GM23248 (cell line): ENCODE data around the gene EID1. TPM values are rescaled to one million over a fixed set of nuclear protein-coding genes. Genes with fewer than 3 reads are reported as not detected.

Experiments used
- DNase-seq: peaks from one replicate; pipeline ENCODE4 v3.0.0-alpha.2; 2015
- H2AFZ ChIP-seq: fragments of 200-600 bp; sonication (generic); 2 replicates; pipeline ENCODE4 v1.6.1; 2016; ENCODE audit warnings: antibody characterized with exemption
- H3F3A ChIP-seq: fragments of 200-600 bp; sonication (generic); 2 replicates; pipeline ENCODE4 v1.6.1; 2016; ENCODE audit warnings: mild to moderate bottlenecking, antibody characterized with exemption, mixed run types; ENCODE audit not compliant: insufficient read depth
- H3K27ac ChIP-seq: fragments of 200-600 bp; sonication (generic); 2 replicates; pipeline ENCODE4 v1.5.1; 2016; ENCODE audit warnings: mild to moderate bottlenecking
- H3K27me3 ChIP-seq: fragments of 200-600 bp; sonication (generic); replicated peaks from 2 replicates; pipeline ENCODE4 v1.6.1; 2016; ENCODE audit warnings: mild to moderate bottlenecking; ENCODE audit not compliant: insufficient read depth
- H3K36me3 ChIP-seq: fragments of 200-600 bp; sonication (generic); 2 replicates; pipeline ENCODE4 v1.6.1; 2016; ENCODE audit warnings: low read depth, mild to moderate bottlenecking
- H3K4me1 ChIP-seq: fragments of 200-600 bp; sonication (generic); 2 replicates; pipeline ENCODE4 v1.6.1; 2016; ENCODE audit warnings: mild to moderate bottlenecking; ENCODE audit not compliant: insufficient read depth
- H3K4me2 ChIP-seq: fragments of 200-600 bp; sonication (generic); one replicate; pipeline ENCODE4 v1.6.1; 2016; ENCODE audit warnings: mild to moderate bottlenecking; ENCODE audit not compliant: unreplicated experiment
- H3K4me3 ChIP-seq: fragments of 200-600 bp; sonication (generic); 2 replicates; pipeline ENCODE4 v1.5.1; 2016; ENCODE audit warnings: mild to moderate bottlenecking
- H3K79me2 ChIP-seq: fragments of 200-600 bp; sonication (generic); 2 replicates; pipeline ENCODE4 v1.6.1; 2016; ENCODE audit warnings: mild to moderate bottlenecking; ENCODE audit not compliant: insufficient read depth
- H3K9ac ChIP-seq: fragments of 200-600 bp; sonication (generic); 2 replicates; pipeline ENCODE4 v1.6.1; 2016; ENCODE audit warnings: mild to moderate bottlenecking
- H3K9me2 ChIP-seq: fragments of 200-600 bp; sonication (generic); 2 replicates; pipeline ENCODE4 v1.6.1; 2016; ENCODE audit warnings: mixed run types, mild to moderate bottlenecking, moderate library complexity; ENCODE audit not compliant: insufficient read depth
- H3K9me3 ChIP-seq: fragments of 200-600 bp; sonication (generic); one replicate; pipeline ENCODE4 v1.6.1; 2017; ENCODE audit warnings: low read depth
- H4K20me1 ChIP-seq: fragments of 200-600 bp; sonication (generic); 2 replicates; pipeline ENCODE4 v1.6.0; 2016; ENCODE audit not compliant: insufficient read depth
- EZH2 ChIP-seq: fragments of 200-600 bp; sonication (generic); IDR thresholded peaks from 2 replicates; pipeline ENCODE4 v1.6.1; 2018; ENCODE audit warnings: antibody characterized with exemption, mild to moderate bottlenecking; ENCODE audit not compliant: insufficient read depth, poor library complexity, severe bottlenecking
- EZH2phosphoT487 ChIP-seq: fragments of 200-600 bp; sonication (generic); IDR thresholded peaks from 2 replicates; pipeline ENCODE4 v1.6.1; 2018; ENCODE audit warnings: antibody characterized with exemption, moderate library complexity, mild to moderate bottlenecking, low read depth; ENCODE audit not compliant: insufficient read depth
- WGBS, 2 experiments: methylation state at CpG; one replicate each; pipeline ENCODE4 v1.1.6; 2015 to 2017; ENCODE audit warnings: low lambda C conversion rate in 2 of 2, low coverage in 1 of 2; ENCODE audit errors: missing lambda C conversion rate in 2 of 2; 5-methylcytosine and 5-hydroxymethylcytosine counted together
- in situ Hi-C: fragments of 300-500 bp; cut with MboI; formaldehyde crosslinking; loops from 2 replicates; pipeline ENCODE4 v1.15.0; 2020
- polyA plus RNA-seq: library from polyadenylated mRNA; unstranded; fragments of >200 nt; fragmentation: Nextera tagmentation; extraction: Ambion mirVana; gene quantifications from 2 replicates; pipeline ENCODE4 v1.2.1, GENCODE V29; 2016
- total RNA-seq: library from RNA; depleted of rRNA; stranded (reverse); fragments of >200 nt; shearing (Covaris generic); gene quantifications from 2 replicates; pipeline ENCODE4 v1.2.3, GENCODE V29; 2014

The EID1 gene
- total and polyA plus RNA-seq, 2 experiments from 2014 or later = 281 to 380 TPM

GRCh38 chr15:48887144-48887543 is 9.2 kb downstream of the EID1 start:
- Histone ChIP-seq H4K20me1 (no peaks in the 10 kb centered on the region), H3K27me3 (no peaks in the 10 kb centered on the region), H3K4me2 (peak overlapping the region; percentile 33), H3K9ac (no peak overlapping the region), H3K9me2 (no peaks in the 10 kb centered on the region), H3K4me1 (peaks cover 28% of the 10 kb centered on the region), H3K9me3 (no peaks in the 10 kb centered on the region), H2AFZ (no peak overlapping the region), H3K36me3 (no peaks in the 10 kb centered on the region), H3F3A (peaks cover 31% of the 10 kb centered on the region), H3K4me3 (no peak overlapping the region), H3K27ac (no peak overlapping the region), H3K79me2 (no peaks in the 10 kb centered on the region)
- 50 to 52% methylated on average over 2 of the region's 2 CpGs for WGBS, 2 experiments
- TF ChIP-seq EZH2phosphoT487 = no peak
- TF ChIP-seq EZH2 = no peak
- no peak for DNase-seq
- in situ Hi-C loops = no loop called here

- Histone ChIP-seq H3K4me1 (peaks cover 28% of the 10 kb centered on the region), H2AFZ (0 out of 2 replicates have a peak overlapping the region, but pooled peaks have one; percentile 17), H3K9me2 (no peaks in the 10 kb centered on the region), H3K4me2 (no peak overlapping the region), H3F3A (peaks cover 31% of the 10 kb centered on the region), H3K27ac (peak overlapping the region; percentile 83), H3K9ac (peak overlapping the region; percentile 44; the same call in 1 of the 2 replicates), H3K27me3 (no peaks in the 10 kb centered on the region), H3K36me3 (no peaks in the 10 kb centered on the region), H3K79me2 (no peaks in the 10 kb centered on the region), H3K4me3 (no peak overlapping the region), H3K9me3 (no peaks in the 10 kb centered on the region), H4K20me1 (no peaks in the 10 kb centered on the region)
- in situ Hi-C loops = no loop called here
- 91% methylated on average over 4 of the region's 4 CpGs for WGBS, 2 experiments
- DNase-seq = no peak
- TF ChIP-seq EZH2 (no peak), EZH2phosphoT487 (no peak)
These were observed 10.3 kb downstream of the EID1 start for GRCh38 chr15:48888191-48888590.

GRCh38 chr15:48888836-48889235 is 10.9 kb downstream of the EID1 start:
- 29% methylated on average over 1 of the region's 1 CpG for WGBS, 2 experiments
- Histone ChIP-seq H2AFZ (peak overlapping the region; percentile 73), H3K4me3 (peak overlapping the region; percentile 29), H3K79me2 (no peaks in the 10 kb centered on the region), H3K9me3 (no peaks in the 10 kb centered on the region), H3K9me2 (no peaks in the 10 kb centered on the region), H3F3A (peaks cover 31% of the 10 kb centered on the region), H3K4me2 (peak overlapping the region; percentile 59), H3K4me1 (peaks cover 28% of the 10 kb centered on the region), H3K27me3 (no peaks in the 10 kb centered on the region), H3K9ac (peak overlapping the region; percentile 44), H3K27ac (peak overlapping the region; percentile 83), H4K20me1 (no peaks in the 10 kb centered on the region), H3K36me3 (no peaks in the 10 kb centered on the region)
- peak; percentile 62 for DNase-seq
- in situ Hi-C loops = no loop called here
- TF ChIP-seq EZH2phosphoT487 (no peak), EZH2 (no peak)

- Histone ChIP-seq H4K20me1 (no peaks in the 10 kb centered on the region), H3K4me2 (no peak overlapping the region), H3K9me2 (no peaks in the 10 kb centered on the region), H3K36me3 (no peaks in the 10 kb centered on the region), H3K27me3 (no peaks in the 10 kb centered on the region), H3K9me3 (no peaks in the 10 kb centered on the region), H3K9ac (no peak overlapping the region), H3K4me1 (peaks cover 28% of the 10 kb centered on the region), H3K4me3 (no peak overlapping the region), H3K27ac (peak overlapping the region; percentile 83), H2AFZ (peak overlapping the region; percentile 73), H3K79me2 (no peaks in the 10 kb centered on the region), H3F3A (peaks cover 31% of the 10 kb centered on the region)
- TF ChIP-seq EZH2 (no peak), EZH2phosphoT487 (no peak)
- in situ Hi-C loops = no loop called here
- no peak for DNase-seq
- WGBS, 2 experiments = 79 to 80% methylated on average over 3 of the region's 3 CpGs
These were observed 12.0 kb downstream of the EID1 start for GRCh38 chr15:48889925-48890324.
